Measurements from ENCODE around the gene DHODH. TPM values are rescaled to one million over a fixed set of nuclear protein-coding genes. Genes with fewer than 3 reads are reported as not detected.

The DHODH gene
- total and polyA plus RNA-seq, 2 of the 13 experiments (the other 11 are each of a cell fraction or from before 2014, with no cell fraction given) = 10.7 to 16.4 TPM

GRCh38 chr16:72072514-72073342 lies 64.2 kb downstream of the DHODH start (continued):
- TF ChIP-seq ZNF280D (CRISPR knock-in tag; IDR thresholded peaks at IDR 0.05) = no peak
- TF ChIP-seq BCL6 (CRISPR knock-in tag; IDR thresholded peaks at IDR 0.05) = peak; percentile 60
- TF ChIP-seq ZNF589 (CRISPR knock-in tag; conservative IDR thresholded peaks at IDR 0.05) = no peak
- no peak for TF ChIP-seq ZBTB39 (CRISPR knock-in tag; IDR thresholded peaks at IDR 0.05)
- TF ChIP-seq ZBTB38 (CRISPR knock-in tag; IDR thresholded peaks at IDR 0.05) = no peak
- TF ChIP-seq SETDB1 (CRISPR knock-in tag; IDR thresholded peaks at IDR 0.05; ENCODE audit: borderline replicate concordance) = no peak
- no peak for TF ChIP-seq ZNF776 (CRISPR knock-in tag; IDR thresholded peaks at IDR 0.05)
- TF ChIP-seq FOXK2 (IDR thresholded peaks at IDR 0.05) = peak; percentile 62
- TF ChIP-seq ELF1 (CRISPR knock-in tag; IDR thresholded peaks at IDR 0.05) = peak; percentile 49; the same call in 1 of the 2 replicates
- TF ChIP-seq ZMAT3 (CRISPR knock-in tag; conservative IDR thresholded peaks at IDR 0.05) = peak; percentile 58
- TF ChIP-seq HMG20B (CRISPR knock-in tag; conservative IDR thresholded peaks at IDR 0.05) = peak; percentile 46; the same call in 1 of the 2 replicates
- no peak for TF ChIP-seq SOX6 (IDR thresholded peaks at IDR 0.05)
- TF ChIP-seq SOX6 (CRISPR knock-in tag; IDR thresholded peaks at IDR 0.05) = peak; percentile 89
- TF ChIP-seq SKI (IDR thresholded peaks at IDR 0.05; ENCODE audit: partially characterized antibody) = peak; percentile 63
- no peak for TF ChIP-seq CHCHD3 (CRISPR knock-in tag; IDR thresholded peaks at IDR 0.05)
- TF ChIP-seq ARID2 (CRISPR knock-in tag; IDR thresholded peaks at IDR 0.05; ENCODE audit: borderline replicate concordance) = no peak
- TF ChIP-seq GPBP1L1 (CRISPR knock-in tag; IDR thresholded peaks at IDR 0.05) = no peak
- no peak for TF ChIP-seq PRMT3 (CRISPR knock-in tag; IDR thresholded peaks at IDR 0.05; ENCODE audit: borderline replicate concordance, low read depth)
- TF ChIP-seq PAWR (CRISPR knock-in tag; IDR thresholded peaks at IDR 0.05; ENCODE audit: borderline replicate concordance) = no peak
- TF ChIP-seq ZNF816 (CRISPR knock-in tag; IDR thresholded peaks at IDR 0.05; ENCODE audit: borderline replicate concordance) = no peak
- no peak for TF ChIP-seq ZNF101 (CRISPR knock-in tag; IDR thresholded peaks at IDR 0.05; ENCODE audit: borderline replicate concordance, low read depth)
- no peak for TF ChIP-seq XRCC5 (optimal IDR thresholded peaks at IDR 0.05; ENCODE audit: low read length)
- no peak for TF ChIP-seq ZNF329 (CRISPR knock-in tag; IDR thresholded peaks at IDR 0.05; ENCODE audit: low read depth)
- peak; percentile 76; the same call in 1 of the 2 replicates for TF ChIP-seq HDAC2 (CRISPR knock-in tag; IDR thresholded peaks at IDR 0.05)
- no peak for TF ChIP-seq BHLHE40 (IDR thresholded peaks at IDR 0.05; ENCODE audit: low read length)
